IMR-90 (cell line): ENCODE data around the gene ARID3C. TPM values are rescaled to one million over a fixed set of nuclear protein-coding genes. Genes with fewer than 3 reads are reported as not detected.

Source experiments
- ATAC-seq: fragments of 200-7000 bp; cut with Tn5 transposase; 2 replicates; pipeline ENCODE4 v1.9.1; 2020; ENCODE audit warnings: low read depth, mild to moderate bottlenecking, moderate library complexity
- BruUV-seq: library from RNA; stranded (reverse); fragments of 400-500 nt; replicated peaks from 2 replicates; lab custom pipeline; 2021; lab: Mats Ljungman, UMichigan
- CTCF ChIA-PET: fragments of 300-600 bp; formaldehyde crosslinking; extraction: SDS; loops from one replicate; lab custom pipeline; 2021; ENCODE audit warnings: antibody characterized with exemption; lab: Yijun Ruan, JAX
- POLR2A ChIA-PET: fragments of 300-600 bp; sonication (Branson Sonifier 250); formaldehyde crosslinking; loops from one replicate; lab custom pipeline; 2022; ENCODE audit warnings: antibody characterized with exemption; ENCODE audit not compliant: unreplicated experiment; lab: Charles Lee
- DNase-seq: peaks from one replicate; pipeline ENCODE4 v3.0.0; 2013
- H2AFZ ChIP-seq: replicated peaks from 2 replicates; pipeline ENCODE3; 2013; ENCODE audit warnings: low read length, mild to moderate bottlenecking; ENCODE audit not compliant: poor library complexity
- H2AK5ac ChIP-seq: 2 replicates; pipeline ENCODE4 v1.6.1; 2013; ENCODE audit warnings: low read depth, low read length, inconsistent platforms
- H2AK9ac ChIP-seq: replicated peaks from 2 replicates; pipeline ENCODE3; 2013; ENCODE audit warnings: mild to moderate bottlenecking, low read depth, low read length, moderate library complexity; ENCODE audit not compliant: poor library complexity
- H2BK120ac ChIP-seq: 2 replicates; pipeline ENCODE4 v1.6.1; 2013; ENCODE audit warnings: low read depth, low read length, inconsistent platforms
- H2BK15ac ChIP-seq: 3 replicates; pipeline ENCODE4 v1.6.1; 2013; ENCODE audit warnings: low read depth, low read length, inconsistent platforms
- H2BK20ac ChIP-seq: 2 replicates; pipeline ENCODE4 v1.6.1; 2013; ENCODE audit warnings: low read depth, mild to moderate bottlenecking, inconsistent platforms, low read length, moderate library complexity
- H2BK5ac ChIP-seq: 2 replicates; pipeline ENCODE4 v1.6.1; 2013; ENCODE audit warnings: mild to moderate bottlenecking, low read depth, low read length, inconsistent platforms; ENCODE audit not compliant: poor library complexity, severe bottlenecking
- H3K14ac ChIP-seq: replicated peaks from 2 replicates; pipeline ENCODE4 v1.6.1; 2013; ENCODE audit warnings: low read depth, low read length, inconsistent platforms
- H3K18ac ChIP-seq: 2 replicates; pipeline ENCODE4 v1.6.1; 2013; ENCODE audit warnings: low read depth, low read length, control low read depth
- H3K23ac ChIP-seq: 2 replicates; pipeline ENCODE4 v1.6.1; 2013; ENCODE audit warnings: low read depth, low read length, inconsistent platforms
- H3K27ac ChIP-seq: 2 replicates; pipeline ENCODE4 v1.5.1; 2013; ENCODE audit warnings: mild to moderate bottlenecking, control low read depth, low read length; ENCODE audit not compliant: insufficient read depth
- H3K27me3 ChIP-seq: 2 replicates; pipeline ENCODE4 v1.6.1; 2013; ENCODE audit warnings: low read length; ENCODE audit not compliant: control insufficient read depth, insufficient read depth
- H3K36me3 ChIP-seq: 2 replicates; pipeline ENCODE4 v1.6.1; 2013; ENCODE audit warnings: low read length, mixed read lengths; ENCODE audit not compliant: control insufficient read depth, insufficient read depth
- H3K4ac ChIP-seq: 2 replicates; pipeline ENCODE4 v1.6.1; 2013; ENCODE audit warnings: low read depth, low read length, inconsistent platforms
- H3K4me1 ChIP-seq: 2 replicates; pipeline ENCODE4 v1.6.1; 2013; ENCODE audit warnings: low read length, mixed read lengths; ENCODE audit not compliant: control insufficient read depth, insufficient read depth
- H3K4me2 ChIP-seq: 2 replicates; pipeline ENCODE4 v1.6.1; 2013; ENCODE audit warnings: low read depth, mild to moderate bottlenecking, control low read depth, low read length, moderate library complexity
- H3K4me3 ChIP-seq: 2 replicates; pipeline ENCODE4 v1.5.1; 2013; ENCODE audit warnings: low read depth, mild to moderate bottlenecking, control low read depth, low read length, moderate library complexity; ENCODE audit not compliant: insufficient read depth
- H3K56ac ChIP-seq: 2 replicates; pipeline ENCODE4 v1.6.1; 2013; ENCODE audit warnings: low read length, inconsistent platforms; ENCODE audit not compliant: insufficient read depth; ENCODE audit errors: extremely low read depth
- H3K79me1 ChIP-seq, 2 experiments: 2 replicates each; pipeline ENCODE4 v1.6.1; 2013; ENCODE audit warnings: low read length in 2 of 2, inconsistent platforms in 1 of 2, low read depth in 1 of 2
- H3K9ac ChIP-seq: 2 replicates; pipeline ENCODE4 v1.6.1; 2013; ENCODE audit warnings: low read depth, low read length, control low read depth
- H3K9me1 ChIP-seq: 2 replicates; pipeline ENCODE4 v1.6.1; 2013; ENCODE audit warnings: low read length, inconsistent platforms; ENCODE audit not compliant: insufficient read depth
- H3K9me3 ChIP-seq: 2 replicates; pipeline ENCODE4 v1.6.1; 2013; ENCODE audit warnings: low read length; ENCODE audit not compliant: control insufficient read depth, insufficient read depth
- H4K20me1 ChIP-seq: 2 replicates; pipeline ENCODE4 v1.6.1; 2013; ENCODE audit warnings: low read length, inconsistent platforms; ENCODE audit not compliant: insufficient read depth
- H4K5ac ChIP-seq: 2 replicates; pipeline ENCODE4 v1.6.1; 2013; ENCODE audit warnings: mild to moderate bottlenecking, low read depth, low read length, control low read depth
- H4K8ac ChIP-seq, 2 experiments: 2 replicates each; pipeline ENCODE4 v1.6.1; 2013; ENCODE audit warnings: low read depth in 2 of 2, low read length in 2 of 2, control low read depth in 1 of 2, inconsistent platforms in 1 of 2
- H4K91ac ChIP-seq: 2 replicates; pipeline ENCODE4 v1.6.1; 2013; ENCODE audit warnings: low read depth, low read length, inconsistent platforms; ENCODE audit not compliant: insufficient read depth
- BHLHE40 ChIP-seq: fragments of 150-350 bp; IDR thresholded peaks from 2 replicates; pipeline ENCODE4 v1.6.1; 2016; ENCODE audit warnings: mild to moderate bottlenecking, low read depth, low read length
- CEBPB ChIP-seq: IDR thresholded peaks from 2 replicates; pipeline ENCODE4 v1.6.1; 2012; ENCODE audit warnings: low read depth, low read length, improper control_type of control experiment
- CHD1 ChIP-seq: IDR thresholded peaks from 2 replicates; pipeline ENCODE4 v1.6.1; 2012; ENCODE audit warnings: low read depth, low read length, improper control_type of control experiment
- CTCF ChIP-seq: conservative IDR thresholded peaks from 2 replicates; pipeline ENCODE4 v1.5.1; 2012; ENCODE audit warnings: mild to moderate bottlenecking, low read depth, low read length, improper control_type of control experiment
- ELK1 ChIP-seq: fragments of 150-350 bp; IDR thresholded peaks from 2 replicates; pipeline ENCODE4 v1.6.1; 2016; ENCODE audit warnings: low read depth, mild to moderate bottlenecking, low read length, moderate library complexity, borderline replicate concordance
- FOS ChIP-seq: fragments of 150-350 bp; IDR thresholded peaks from 2 replicates; pipeline ENCODE4 v1.6.1; 2016; ENCODE audit warnings: low read depth, low read length
- MAFK ChIP-seq: IDR thresholded peaks from 2 replicates; pipeline ENCODE4 v1.6.1; 2012; ENCODE audit warnings: low read depth, low read length, improper control_type of control experiment
- MAZ ChIP-seq: IDR thresholded peaks from 2 replicates; pipeline ENCODE4 v1.6.1; 2012; ENCODE audit warnings: low read depth, mild to moderate bottlenecking, low read length, improper control_type of control experiment, moderate library complexity, borderline replicate concordance
- MXI1 ChIP-seq: IDR thresholded peaks from 2 replicates; pipeline ENCODE4 v1.6.1; 2012; ENCODE audit warnings: low read depth, mild to moderate bottlenecking, low read length, moderate library complexity, borderline replicate concordance
- NFE2L2 ChIP-seq: fragments of 150-350 bp; IDR thresholded peaks from 2 replicates; pipeline ENCODE4 v1.6.1; 2016; ENCODE audit warnings: low read depth, mild to moderate bottlenecking, low read length
- POLR2A ChIP-seq: IDR thresholded peaks from 2 replicates; pipeline ENCODE4 v1.6.1; 2012; ENCODE audit warnings: mild to moderate bottlenecking, low read depth, low read length
- RAD21 ChIP-seq: IDR thresholded peaks from 2 replicates; pipeline ENCODE4 v1.6.1; 2012; ENCODE audit warnings: low read length, improper control_type of control experiment
- RCOR1 ChIP-seq: IDR thresholded peaks from 2 replicates; pipeline ENCODE4 v1.6.1; 2012; ENCODE audit warnings: mild to moderate bottlenecking, low read length, improper control_type of control experiment; ENCODE audit not compliant: insufficient replicate concordance
- RFX5 ChIP-seq: IDR thresholded peaks from 2 replicates; pipeline ENCODE4 v1.8.0; 2012; ENCODE audit warnings: low read depth, mild to moderate bottlenecking, low read length, moderate library complexity
- USF2 ChIP-seq: fragments of 150-350 bp; IDR thresholded peaks from 2 replicates; pipeline ENCODE4 v1.6.1; 2017; ENCODE audit warnings: mild to moderate bottlenecking, antibody characterized with exemption, low read length, low read depth
- WGBS, 2 experiments: methylation state at CpG; one replicate each; pipeline versions ENCODE4 v1.1.5 to v1.1.7; 2013; ENCODE audit warnings: missing lambda C conversion rate in 2 of 2; ENCODE audit not compliant: insufficient read length in 1 of 2; ENCODE audit errors: extremely low coverage in 2 of 2; 5-methylcytosine and 5-hydroxymethylcytosine counted together
- dilution Hi-C: fragments of 300-500 bp; cut with HindIII; formaldehyde crosslinking; loops from one replicate; pipeline ENCODE4 v1.14.3; 2018; ENCODE audit warnings: low sequenced_read_pairs; ENCODE audit not compliant: unreplicated experiment
- in situ Hi-C: fragments of 300-500 bp; cut with MboI; formaldehyde crosslinking; loops from 3 replicates; pipeline ENCODE4 v1.14.3; 2019; ENCODE audit warnings: low sequenced_read_pairs, inconsistent platforms, mixed read lengths
- intact Hi-C: fragments of 100-400 bp; cut with micrococcal nuclease; formaldehyde crosslinking; loops from 2 replicates; pipeline ENCODE4 v1.10.0; 2022
- polyA plus RNA-seq, 3 experiments: library from polyadenylated mRNA; depleted of rRNA; stranded (reverse); fragments of >200 nt; gene quantifications; 2 replicates each; pipeline ENCODE4 v1.2.3, GENCODE V29; 2012; ENCODE audit warnings: low replicate concordance in 1 of 3
- total RNA-seq: library from RNA; depleted of rRNA; stranded (reverse); fragments of >200 nt; gene quantifications from 2 replicates; pipeline ENCODE4 v1.2.3, GENCODE V29; 2012

Gene ARID3C
- total and polyA plus RNA-seq, 2 of the 4 experiments (the other 2 are of a cell fraction), result 0.07 TPM; not detected in 1

- Histone ChIP-seq H3K9ac (no peak overlapping the region), H3K4me2 (no peak overlapping the region), H3K36me3 (no peaks in the 10 kb centered on the region), H2BK20ac (no peak overlapping the region), H3K79me1 (no peaks in the 10 kb centered on the region), H4K20me1 (no peaks in the 10 kb centered on the region), H2AK5ac (no peak overlapping the region), H4K91ac (no peak overlapping the region), H3K14ac (no peak overlapping the region), H3K4me1 (no peaks in the 10 kb centered on the region), H3K9me1 (0 out of 2 replicates have a peak, but pooled peaks cover 3% of the 10 kb centered on the region), H3K4me3 (no peak overlapping the region), H2BK5ac (no peak overlapping the region), H2AFZ (no peak overlapping the region), H2AK9ac (no peak overlapping the region), H3K27me3 (peaks cover 89% of the 10 kb centered on the region), H3K56ac (no peak overlapping the region), H3K27ac (no peak overlapping the region), H4K5ac (no peak overlapping the region), H4K8ac (no peak overlapping the region), H3K18ac (no peak overlapping the region), H3K23ac (no peak overlapping the region), H2BK120ac (no peak overlapping the region), H2BK15ac (no peak overlapping the region), H3K4ac (no peak overlapping the region), H3K9me3 (no peaks in the 10 kb centered on the region)
- intact Hi-C loops (no loop called here), dilution Hi-C loops (no loop called here), in situ Hi-C loops (no loop called here)
- ChIA-PET POLR2A (no interaction called here), CTCF (no interaction called here)
- BruUV-seq, result no TSS peak
- TF ChIP-seq USF2 (no peak), MAZ (no peak), POLR2A (no peak), RCOR1 (no peak), NFE2L2 (no peak), BHLHE40 (no peak), ELK1 (no peak), CEBPB (no peak), CHD1 (no peak), CTCF (no peak), MAFK (no peak), MXI1 (no peak), RAD21 (no peak), RFX5 (no peak), FOS (no peak)
- no peak for ATAC-seq
- no peak for DNase-seq
- WGBS, 2 experiments, result 40% methylated on average over 2 of the region's 6 CpGs; no CpG with 5 or more reads in 1 of the 2 experiments
These were observed 56.2 kb downstream of the ARID3C start for GRCh38 chr9:34572628-34573027.
